A549 (cell line): ENCODE data around the gene XPOT. TPM values are rescaled to one million over a fixed set of nuclear protein-coding genes. Genes with fewer than 3 reads are reported as not detected.

Experiments
- ATAC-seq, 2 experiments: fragments of 200-7000 bp in 1 of 2; fragments of >200 bp in 1 of 2; cut with Nextera tagmentation in 1 of 2; cut with Tn5 transposase in 1 of 2; 3 replicates each; pipeline versions ENCODE4 v1.8.0 to v1.9.1; 2018 to 2020; ENCODE audit warnings: mild to moderate bottlenecking in 1 of 2, moderate library complexity in 1 of 2
- CTCF ChIA-PET: fragments of 300-600 bp; sonication (Branson Sonifier 250); formaldehyde crosslinking; extraction: SDS; loops from one replicate; lab custom pipeline; 2021; ENCODE audit warnings: antibody characterized with exemption, inconsistent platforms; lab: Yijun Ruan, JAX
- POLR2A ChIA-PET: fragments of 350-600 bp; formaldehyde crosslinking; extraction: SDS; loops from one replicate; lab custom pipeline; 2021; ENCODE audit warnings: antibody characterized with exemption, inconsistent platforms; lab: Yijun Ruan, JAX
- DNase-seq, 2 experiments: peaks; one replicate each; pipeline versions ENCODE4 v3.0.0 to v3.0.0-alpha.2; 2011 to 2016; ENCODE audit warnings: low read depth in 1 of 2, low spot score in 1 of 2
- FAIRE-seq: peaks from 2 replicates; lab custom pipeline; 2011; peaks lifted over from hg19 to GRCh38; lab: Jason Lieb, UNC
- H3K27ac ChIP-seq, 2 experiments: fragments of >200 bp; sonication (Bioruptor Twin); formaldehyde crosslinking; 3 replicates each; pipeline ENCODE4 v1.5.1; 2016 to 2017
- H3K4me1 ChIP-seq: fragments of >200 bp; sonication (Bioruptor Twin); formaldehyde crosslinking; 3 replicates; pipeline ENCODE4 v1.6.1; 2016
- H3K4me2 ChIP-seq: fragments of >200 bp; sonication (Bioruptor Twin); formaldehyde crosslinking; 3 replicates; pipeline ENCODE4 v1.6.1; 2016
- H3K4me3 ChIP-seq: fragments of >200 bp; sonication (Bioruptor Twin); formaldehyde crosslinking; 3 replicates; pipeline ENCODE4 v1.5.1; 2016
- H3K9me3 ChIP-seq: fragments of >200 bp; sonication (Bioruptor Twin); formaldehyde crosslinking; 3 replicates; pipeline ENCODE4 v1.6.1; 2016
- E2F6 ChIP-seq: IDR thresholded peaks from 2 replicates; pipeline ENCODE4 v1.6.1; 2012; ENCODE audit warnings: low read depth, borderline replicate concordance
- EHMT2 ChIP-seq: fragments of 200-600 bp; sonication (generic); IDR thresholded peaks from 2 replicates; pipeline ENCODE4 v1.6.1; 2016; ENCODE audit warnings: antibody characterized with exemption, low read depth, mild to moderate bottlenecking, moderate library complexity
- ESRRA ChIP-seq: fragments of 150-350 bp; IDR thresholded peaks from 2 replicates; pipeline ENCODE4 v1.6.1; 2014; ENCODE audit warnings: mild to moderate bottlenecking, low read length, borderline replicate concordance
- FOXS1 ChIP-seq: fragments of 250-450 bp; sonication (Bioruptor Pico); IDR thresholded peaks from 2 replicates; pipeline ENCODE4 v1.5.0; 2020; ENCODE audit warnings: mild to moderate bottlenecking, moderate library complexity
- HEYL ChIP-seq: fragments of 250-450 bp; sonication (Bioruptor Pico); IDR thresholded peaks from 2 replicates; pipeline ENCODE4 v1.8.0; 2021; ENCODE audit warnings: mild to moderate bottlenecking, moderate library complexity
- HOXA7 ChIP-seq: fragments of 250-450 bp; sonication (Bioruptor Pico); IDR thresholded peaks from 2 replicates; pipeline ENCODE4 v1.5.0; 2020; ENCODE audit warnings: mild to moderate bottlenecking, moderate library complexity
- HOXB5 ChIP-seq: fragments of 250-450 bp; sonication (Bioruptor Pico); IDR thresholded peaks from 2 replicates; pipeline ENCODE4 v1.5.0; 2020; ENCODE audit warnings: mild to moderate bottlenecking, moderate library complexity
- KDM5A ChIP-seq: fragments of 200-600 bp; sonication (generic); IDR thresholded peaks from 2 replicates; pipeline ENCODE4 v1.6.1; 2016; ENCODE audit warnings: antibody characterized with exemption, mild to moderate bottlenecking
- MAFK ChIP-seq: fragments of 450-650 bp; IDR thresholded peaks from 2 replicates; pipeline ENCODE4 v1.6.1; 2014; ENCODE audit not compliant: partially characterized antibody
- MAX ChIP-seq: IDR thresholded peaks from 2 replicates; pipeline ENCODE4 v1.6.1; 2012
- NFE2L2 ChIP-seq: fragments of 150-350 bp; conservative IDR thresholded peaks from 2 replicates; pipeline ENCODE4 v1.6.1; 2014; ENCODE audit warnings: low read length
- POLR2A ChIP-seq: IDR thresholded peaks from 2 replicates; pipeline ENCODE4 v1.6.1; 2012; ENCODE audit warnings: mild to moderate bottlenecking, low read length
- RARB ChIP-seq: fragments of 250-450 bp; sonication (Bioruptor Pico); IDR thresholded peaks from 2 replicates; pipeline ENCODE4 v1.8.0; 2021; ENCODE audit warnings: mild to moderate bottlenecking, moderate library complexity
- REST ChIP-seq: fragments of 200-600 bp; sonication (generic); IDR thresholded peaks from 2 replicates; pipeline ENCODE4 v1.6.1; 2016; ENCODE audit warnings: antibody characterized with exemption, mild to moderate bottlenecking, moderate library complexity
- SREBF2 ChIP-seq: fragments of 450-650 bp; IDR thresholded peaks from 2 replicates; pipeline ENCODE4 v1.6.1; 2014; ENCODE audit warnings: mild to moderate bottlenecking, moderate library complexity
- ZC3H11A ChIP-seq: fragments of 450-650 bp; IDR thresholded peaks from 2 replicates; pipeline ENCODE4 v1.6.1; 2014; ENCODE audit warnings: antibody characterized with exemption, mild to moderate bottlenecking
- ZNF302 ChIP-seq: fragments of 250-450 bp; sonication (Bioruptor Pico); IDR thresholded peaks from 2 replicates; pipeline ENCODE4 v1.9.0; 2021; ENCODE audit warnings: inconsistent platforms, mild to moderate bottlenecking, moderate library complexity
- WGBS: methylation state at CpG from one replicate; pipeline ENCODE4 v1.1.6; 2017; ENCODE audit errors: missing lambda C conversion rate; 5-methylcytosine and 5-hydroxymethylcytosine counted together
- polyA plus RNA-seq, 4 experiments: library from polyadenylated mRNA; depleted of rRNA in 3 of 4; stranded (reverse); fragments of >200 nt; fragmentation: RNase III in 1 of 4; extraction: RNeasy Plus Mini Kit Qiagen cat#74134 plus additional on column Dnase treatment in 1 of 4; gene quantifications; 2 replicates in 3 of 4; 3 replicates in 1 of 4; pipeline ENCODE4 v1.2.3, GENCODE V29; 2011 to 2017
- small RNA-seq, 6 experiments: library from RNA; depleted of rRNA; stranded (forward); fragments of <200 nt; gene quantifications; one replicate each; pipeline ENCODE3, GENCODE V24; 2012

Gene XPOT
- polyA plus RNA-seq, 2 of the 4 experiments (the other 2 are of a cell fraction) = 65.9 to 229 TPM

- no peak for TF ChIP-seq E2F6
- TF ChIP-seq REST = no peak
Observed at GRCh38 chr12:64497903-64498302, 93.7 kb downstream of the XPOT start (continued).

- TF ChIP-seq E2F6 (no peak), MAX (no peak), SREBF2 (no peak), NFE2L2 (no peak), HEYL (no peak), MAFK (no peak), FOXS1 (CRISPR knock-in tag) (no peak), RARB (CRISPR knock-in tag) (no peak), EHMT2 (no peak), HOXA7 (CRISPR knock-in tag) (no peak), ZNF302 (CRISPR knock-in tag) (no peak), ZC3H11A (no peak), POLR2A (no peak), ESRRA (no peak), HOXB5 (CRISPR knock-in tag) (no peak), KDM5A (no peak)
- ATAC-seq = no peak
- POLR2A ChIA-PET = interaction anchor here (0.6 kb wide), 1 partner anchor 9 kb away, joined by 3 read pairs; no protein-coding TSS in a partner anchor
- H3K4me2 ChIP-seq = no peak overlapping the region
- no peak overlapping the region for H3K4me3 ChIP-seq
- H3K9me3 ChIP-seq = no peaks in the 10 kb centered on the region
- CTCF ChIA-PET = no interaction called here
- H3K27ac ChIP-seq = no peak overlapping the region
- no peak for DNase-seq
- H3K4me1 ChIP-seq = no peaks in the 10 kb centered on the region
- 78% methylated on average over 3 of the region's 3 CpGs for WGBS
- FAIRE-seq = no peak
Observed at GRCh38 chr12:64500394-64500793, 96.2 kb downstream of the XPOT start.

Small RNAs within 50 kb of the gene (small RNA-seq; reads per million reads assigned to genes)
- gene RF01210 = 0 to 0.29 (median 0) reads per million in 6 experiments

Other genes starting within 250 kb of the XPOT start
- gene KICS2, start 182.1 kb upstream of the XPOT start, polyA plus RNA-seq (2011; rRNA removed) = 21.4 and 22.5 TPM in 2 replicates
- gene KICS2, start 182.1 kb upstream of the XPOT start, polyA plus RNA-seq (2017; fragmentation: RNase III; extraction: RNeasy Plus Mini Kit Qiagen cat#74134 plus additional on column Dnase treatment) = 9.1 to 9.6 TPM (median 9.4 TPM) in 3 replicates
- gene C12orf56, start 13.6 kb upstream of the XPOT start, polyA plus RNA-seq (2011; rRNA removed) = 0.22 and 0.37 TPM in 2 replicates
- gene C12orf56, start 13.6 kb upstream of the XPOT start, polyA plus RNA-seq (2017; fragmentation: RNase III; extraction: RNeasy Plus Mini Kit Qiagen cat#74134 plus additional on column Dnase treatment) = 0.05 to 0.18 TPM in 2 of 3 replicates, not detected in the other
- gene TBK1, start 47.7 kb downstream of the XPOT start, polyA plus RNA-seq (2011; rRNA removed) = 34.6 and 52.5 TPM in 2 replicates
- gene TBK1, start 47.7 kb downstream of the XPOT start, polyA plus RNA-seq (2017; fragmentation: RNase III; extraction: RNeasy Plus Mini Kit Qiagen cat#74134 plus additional on column Dnase treatment) = 28.0 to 29.3 TPM (median 28.7 TPM) in 3 replicates
- gene RASSF3, start 206.1 kb downstream of the XPOT start, polyA plus RNA-seq (2011; rRNA removed) = 35.4 and 40.1 TPM in 2 replicates
- 19.6 to 20.5 TPM (median 19.7 TPM) in 3 replicates for gene RASSF3, start 206.1 kb downstream of the XPOT start, polyA plus RNA-seq (2017; fragmentation: RNase III; extraction: RNeasy Plus Mini Kit Qiagen cat#74134 plus additional on column Dnase treatment)